ENCODE results near the gene BSDC1.
"Not testable (repeated sequence)": the region's sequence is repeated elsewhere in the genome, so short reads cannot be mapped to it uniquely, and the experiment has no call there.

The BSDC1 gene, protein sequence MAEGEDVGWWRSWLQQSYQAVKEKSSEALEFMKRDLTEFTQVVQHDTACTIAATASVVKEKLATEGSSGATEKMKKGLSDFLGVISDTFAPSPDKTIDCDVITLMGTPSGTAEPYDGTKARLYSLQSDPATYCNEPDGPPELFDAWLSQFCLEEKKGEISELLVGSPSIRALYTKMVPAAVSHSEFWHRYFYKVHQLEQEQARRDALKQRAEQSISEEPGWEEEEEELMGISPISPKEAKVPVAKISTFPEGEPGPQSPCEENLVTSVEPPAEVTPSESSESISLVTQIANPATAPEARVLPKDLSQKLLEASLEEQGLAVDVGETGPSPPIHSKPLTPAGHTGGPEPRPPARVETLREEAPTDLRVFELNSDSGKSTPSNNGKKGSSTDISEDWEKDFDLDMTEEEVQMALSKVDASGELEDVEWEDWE

GRCh38 chr1:32394141-32394889 lies at the start of gene BSDC1:
BSDC1 (minus strand) TSS chr1:32394441; CDS start chr1:32394414, 27 bp downstream.
- in situ Hi-C loops (cut with MboI; ENCODE audit: low pct_unique_long_range_greater_than_20kb, low sequenced_read_pairs, unreplicated experiment) = no loop called here
- TF ChIP-seq, protein P1, sequence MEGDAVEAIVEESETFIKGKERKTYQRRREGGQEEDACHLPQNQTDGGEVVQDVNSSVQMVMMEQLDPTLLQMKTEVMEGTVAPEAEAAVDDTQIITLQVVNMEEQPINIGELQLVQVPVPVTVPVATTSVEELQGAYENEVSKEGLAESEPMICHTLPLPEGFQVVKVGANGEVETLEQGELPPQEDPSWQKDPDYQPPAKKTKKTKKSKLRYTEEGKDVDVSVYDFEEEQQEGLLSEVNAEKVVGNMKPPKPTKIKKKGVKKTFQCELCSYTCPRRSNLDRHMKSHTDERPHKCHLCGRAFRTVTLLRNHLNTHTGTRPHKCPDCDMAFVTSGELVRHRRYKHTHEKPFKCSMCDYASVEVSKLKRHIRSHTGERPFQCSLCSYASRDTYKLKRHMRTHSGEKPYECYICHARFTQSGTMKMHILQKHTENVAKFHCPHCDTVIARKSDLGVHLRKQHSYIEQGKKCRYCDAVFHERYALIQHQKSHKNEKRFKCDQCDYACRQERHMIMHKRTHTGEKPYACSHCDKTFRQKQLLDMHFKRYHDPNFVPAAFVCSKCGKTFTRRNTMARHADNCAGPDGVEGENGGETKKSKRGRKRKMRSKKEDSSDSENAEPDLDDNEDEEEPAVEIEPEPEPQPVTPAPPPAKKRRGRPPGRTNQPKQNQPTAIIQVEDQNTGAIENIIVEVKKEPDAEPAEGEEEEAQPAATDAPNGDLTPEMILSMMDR (IDR thresholded peaks at IDR 0.05; ENCODE audit: extremely low read depth, insufficient read depth, missing control alignments) = no peak
- DNase-seq (ENCODE audit: low spot score) = peak; percentile 97

DNA sequence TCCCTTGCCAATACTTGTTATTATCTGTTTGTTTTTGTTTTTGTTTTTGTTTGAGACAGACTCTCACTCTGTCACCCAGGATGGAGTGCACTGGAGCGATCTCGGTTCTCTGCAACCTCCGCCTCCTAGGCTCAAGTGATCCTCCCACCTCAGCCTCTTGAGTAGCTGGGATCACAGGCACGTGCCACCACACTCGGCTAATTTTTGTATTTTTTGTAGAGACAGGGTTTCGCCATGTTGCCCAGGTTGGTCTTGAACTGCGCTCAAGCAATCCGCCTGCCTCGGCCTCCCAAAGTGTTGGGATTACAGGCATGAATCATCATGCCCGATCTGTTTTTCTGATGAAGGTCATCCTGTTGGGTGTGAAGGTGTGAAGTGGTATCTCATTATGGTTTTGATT lies 47.2 kb upstream of the BSDC1 start:
- DNase-seq (ENCODE audit: low spot score); in situ Hi-C loops (cut with MboI; ENCODE audit: low pct_unique_long_range_greater_than_20kb, low sequenced_read_pairs, unreplicated experiment): not testable (repeated sequence)

DNA sequence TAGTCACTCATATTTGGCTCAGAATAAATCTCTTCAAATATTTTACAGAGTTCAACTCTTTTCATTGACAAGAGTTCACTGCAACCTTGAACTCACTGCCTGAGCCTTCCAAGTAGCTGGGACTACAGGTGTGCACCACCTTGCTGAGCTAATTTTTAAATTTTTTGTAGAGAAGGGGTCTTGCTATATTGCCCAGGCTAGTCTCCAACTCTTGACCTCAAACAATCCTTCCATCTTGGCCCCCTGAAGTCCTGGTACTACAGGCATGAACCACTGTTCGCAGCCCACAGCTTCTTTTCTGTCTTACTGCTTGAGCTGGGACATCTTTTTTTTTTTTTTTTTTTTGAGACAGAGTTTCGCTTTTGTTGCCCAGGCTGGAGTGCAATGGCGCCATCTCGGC lies 44.5 kb upstream of the BSDC1 start:
- DNase-seq (ENCODE audit: low spot score); in situ Hi-C loops (cut with MboI; ENCODE audit: low pct_unique_long_range_greater_than_20kb, low sequenced_read_pairs, unreplicated experiment): not testable (repeated sequence)

DNA sequence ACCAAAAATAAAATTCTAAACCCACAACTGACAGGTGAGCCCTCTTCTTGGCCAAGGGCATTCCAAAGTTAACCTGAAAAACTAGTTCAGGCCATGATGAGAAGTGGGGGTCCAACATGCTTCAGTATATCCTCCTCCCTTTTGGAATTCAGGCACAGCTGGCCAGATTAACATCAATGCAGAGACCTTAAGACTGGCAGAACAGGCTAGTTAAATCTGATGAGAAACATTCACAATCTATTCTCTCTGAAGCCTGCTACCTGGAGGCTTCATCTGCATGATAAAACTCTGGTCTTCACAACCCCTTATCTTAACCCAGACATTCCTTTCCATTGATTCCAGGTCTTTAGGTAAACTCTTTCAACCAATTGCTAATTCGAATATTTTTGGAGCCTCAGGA lies 43.9 kb upstream of the BSDC1 start:
- in situ Hi-C loops (cut with MboI; ENCODE audit: low pct_unique_long_range_greater_than_20kb, low sequenced_read_pairs, unreplicated experiment) = no loop called here
- no peak for DNase-seq (ENCODE audit: low spot score)
- TF ChIP-seq, protein P1 (IDR thresholded peaks at IDR 0.05; ENCODE audit: extremely low read depth, insufficient read depth, missing control alignments) = no peak

DNA sequence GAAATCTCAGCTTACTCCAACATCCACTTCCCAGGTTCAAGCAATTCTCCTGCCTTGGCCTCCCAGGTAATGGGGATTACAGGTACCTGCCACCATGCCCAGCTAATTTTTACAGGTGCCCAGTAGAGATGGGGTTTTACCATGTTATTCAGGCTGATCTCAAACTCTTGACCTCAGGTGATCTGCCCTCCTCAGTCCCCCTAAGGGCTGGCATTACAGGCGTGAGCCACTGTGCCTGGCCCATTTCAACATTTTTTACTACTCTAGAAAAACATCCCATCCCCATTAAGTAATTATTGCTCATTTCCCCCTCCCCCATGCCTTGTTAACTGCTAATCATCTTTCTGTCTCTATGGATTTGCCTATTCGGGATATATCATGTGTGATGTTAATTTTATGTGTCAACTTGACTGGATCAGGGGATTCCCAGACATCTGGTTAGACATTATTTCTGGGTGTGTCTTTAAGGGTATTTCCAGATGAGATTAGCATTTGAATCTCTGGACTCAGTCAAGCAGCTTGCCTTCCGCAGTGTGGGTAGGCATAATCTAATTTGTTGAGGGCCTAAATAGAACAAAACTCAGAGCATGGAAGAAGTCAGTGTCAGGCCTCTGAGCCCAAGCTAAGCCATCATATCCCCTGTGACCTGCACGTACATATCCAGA lies 37.6 kb upstream of the BSDC1 start:
- TF ChIP-seq, protein P1 (IDR thresholded peaks at IDR 0.05; ENCODE audit: extremely low read depth, insufficient read depth, missing control alignments) = no peak
- in situ Hi-C loops (cut with MboI; ENCODE audit: low pct_unique_long_range_greater_than_20kb, low sequenced_read_pairs, unreplicated experiment) = no loop called here
- DNase-seq (ENCODE audit: low spot score) = peak; percentile 71

DNA sequence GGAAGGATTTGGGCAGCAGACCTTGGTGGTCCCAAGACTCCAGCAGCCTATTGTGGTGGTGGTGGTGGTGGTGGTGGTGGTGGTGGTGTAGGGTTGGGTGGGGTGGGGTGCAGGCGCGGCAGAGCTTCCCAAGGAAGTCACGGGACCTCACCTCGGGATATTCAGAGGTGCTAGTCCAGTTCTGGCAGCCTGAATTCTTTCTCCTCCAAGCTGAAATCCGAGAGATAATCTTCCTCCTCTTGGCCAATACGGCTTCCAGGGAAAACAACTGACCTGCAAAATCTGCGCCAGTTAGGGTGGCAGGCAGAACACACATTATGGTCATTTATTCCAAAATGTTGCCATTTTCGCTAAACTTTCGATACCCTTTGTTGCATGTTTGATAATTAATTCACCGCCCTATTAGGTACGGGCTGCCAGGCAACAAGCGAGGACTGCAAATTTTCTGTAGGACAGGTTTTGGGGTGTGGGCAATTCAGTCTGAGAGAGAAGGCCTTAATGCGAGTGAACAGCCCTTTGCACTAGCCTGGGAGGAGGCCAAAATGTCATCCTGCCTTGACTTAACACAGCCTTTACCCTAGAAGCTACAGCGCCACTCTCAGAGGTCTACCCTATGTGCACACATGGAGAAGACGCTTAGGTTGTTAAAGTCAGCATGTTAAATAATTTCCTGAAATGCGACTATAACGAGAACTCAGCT lies 33.2 kb upstream of the BSDC1 start:
- TF ChIP-seq, protein P1 (IDR thresholded peaks at IDR 0.05; ENCODE audit: extremely low read depth, insufficient read depth, missing control alignments) = no peak
- in situ Hi-C loops (cut with MboI; ENCODE audit: low pct_unique_long_range_greater_than_20kb, low sequenced_read_pairs, unreplicated experiment) = no loop called here
- no peak for DNase-seq (ENCODE audit: low spot score)

DNA sequence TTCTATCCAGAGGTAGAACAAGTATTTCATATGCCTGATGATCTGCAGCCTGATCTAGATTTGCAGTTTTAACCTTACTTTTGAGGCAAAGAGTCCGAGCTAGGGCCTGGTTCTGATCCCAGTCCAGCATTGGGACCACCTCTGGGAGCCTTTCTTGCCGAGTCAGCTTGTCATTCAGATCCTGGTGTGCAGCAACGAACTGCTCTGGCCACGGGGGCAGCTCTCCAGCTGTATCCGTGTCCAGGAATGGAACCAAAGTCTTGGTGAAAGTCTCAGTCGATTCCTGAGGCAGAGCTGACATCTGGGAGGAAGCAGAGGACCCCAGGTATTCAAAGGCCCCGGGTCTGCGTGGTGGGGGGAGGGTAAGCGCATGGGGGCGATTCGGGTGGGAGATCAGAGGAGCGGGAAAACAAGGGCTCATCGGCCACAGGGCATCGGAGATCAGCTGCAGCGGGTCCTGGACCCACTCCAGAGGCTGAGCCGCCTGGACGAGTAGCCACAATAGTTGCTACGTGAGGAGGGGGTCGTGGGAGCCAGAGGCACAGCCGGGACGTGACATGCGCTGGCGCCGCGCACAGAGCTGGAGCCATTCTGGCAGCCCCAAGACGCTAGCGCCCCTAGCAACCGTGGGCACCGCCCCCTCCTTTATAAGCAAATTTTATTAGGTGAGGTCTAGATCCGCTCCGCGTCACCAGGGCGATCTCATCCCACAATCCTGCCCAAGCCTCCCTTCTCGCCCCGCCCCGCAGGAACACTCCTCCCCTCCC lies 32.4 kb upstream of the BSDC1 start:
- in situ Hi-C loops (cut with MboI; ENCODE audit: low pct_unique_long_range_greater_than_20kb, low sequenced_read_pairs, unreplicated experiment) = no loop called here

More for the DNA sequence above, 32.4 kb upstream of the BSDC1 start:
- peak; percentile 19 for DNase-seq (ENCODE audit: low spot score)
- TF ChIP-seq, protein P1 (IDR thresholded peaks at IDR 0.05; ENCODE audit: extremely low read depth, insufficient read depth, missing control alignments) = no peak
